Measurements from ENCODE around the gene UNC13C.
A peak's percentile ranks its signal among the peaks of the same experiment; 100 is the strongest.
"Not testable (repeated sequence)": the region's sequence is repeated elsewhere in the genome, so short reads cannot be mapped to it uniquely, and the experiment has no call there.

Gene UNC13C

GRCh38 chr15:53978253-53978906 lies at the start of gene UNC13C:
UNC13C (plus strand) TSS chr15:53978441; CDS start chr15:54012904, 34,463 bp downstream.
- DNase-seq = no peak

DNA sequence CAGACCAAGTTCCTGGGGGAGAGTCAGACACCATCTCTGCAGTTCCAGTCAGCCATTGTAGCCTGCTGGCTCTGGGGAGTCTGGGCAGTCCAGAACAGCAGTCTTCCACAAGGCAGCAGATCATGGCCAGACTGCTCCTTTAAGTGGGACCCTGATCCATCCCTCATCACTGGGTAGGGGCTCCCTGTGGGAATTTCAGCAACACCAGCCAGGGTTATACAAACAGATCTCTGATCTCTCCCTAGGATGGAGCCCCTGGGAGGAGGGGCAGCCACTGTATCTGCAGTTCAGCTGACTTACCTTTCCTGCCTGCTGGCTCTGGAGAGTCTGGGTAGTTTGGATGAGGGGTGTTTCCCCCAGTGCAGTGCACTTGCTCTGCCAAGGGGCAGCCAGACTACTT lies 42.1 kb upstream of the UNC13C start:
- no peak for DNase-seq

- not testable (repeated sequence) for DNase-seq
Observed at GRCh38 chr15:53937632-53938031, 40.6 kb upstream of the UNC13C start.

GRCh38 chr15:53950572-53950971 lies 27.7 kb upstream of the UNC13C start:
- no peak for DNase-seq

DNA sequence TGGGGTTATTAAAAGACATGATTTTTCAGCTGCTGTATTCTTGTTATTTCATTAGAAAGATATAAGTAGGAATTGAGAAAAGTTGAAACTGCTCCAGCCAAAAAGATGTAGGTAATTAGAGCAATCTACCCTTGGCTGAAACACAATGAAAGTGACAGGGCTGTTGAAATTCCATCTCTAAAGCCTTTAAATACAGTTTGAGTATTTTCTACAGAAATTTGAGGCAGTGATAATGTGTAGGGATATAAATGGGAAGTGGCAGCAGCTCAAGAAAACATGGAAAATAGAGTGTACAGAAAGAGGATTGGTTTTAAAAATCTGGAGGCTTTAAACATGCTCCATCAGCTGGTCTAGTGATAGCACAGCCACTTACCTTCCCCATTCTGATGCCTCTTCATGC lies 22.8 kb upstream of the UNC13C start:
- DNase-seq = no peak

GRCh38 chr15:53962646-53963561 lies 15.3 kb upstream of the UNC13C start:
- peak; percentile 7 for DNase-seq

- DNase-seq = no peak
Observed at GRCh38 chr15:53963801-53964200, 14.4 kb upstream of the UNC13C start.

- no peak for DNase-seq
Observed at GRCh38 chr15:53974121-53974520, 4.1 kb upstream of the UNC13C start.

- no peak for DNase-seq
Observed at GRCh38 chr15:53974813-53975212, 3.4 kb upstream of the UNC13C start.

DNA sequence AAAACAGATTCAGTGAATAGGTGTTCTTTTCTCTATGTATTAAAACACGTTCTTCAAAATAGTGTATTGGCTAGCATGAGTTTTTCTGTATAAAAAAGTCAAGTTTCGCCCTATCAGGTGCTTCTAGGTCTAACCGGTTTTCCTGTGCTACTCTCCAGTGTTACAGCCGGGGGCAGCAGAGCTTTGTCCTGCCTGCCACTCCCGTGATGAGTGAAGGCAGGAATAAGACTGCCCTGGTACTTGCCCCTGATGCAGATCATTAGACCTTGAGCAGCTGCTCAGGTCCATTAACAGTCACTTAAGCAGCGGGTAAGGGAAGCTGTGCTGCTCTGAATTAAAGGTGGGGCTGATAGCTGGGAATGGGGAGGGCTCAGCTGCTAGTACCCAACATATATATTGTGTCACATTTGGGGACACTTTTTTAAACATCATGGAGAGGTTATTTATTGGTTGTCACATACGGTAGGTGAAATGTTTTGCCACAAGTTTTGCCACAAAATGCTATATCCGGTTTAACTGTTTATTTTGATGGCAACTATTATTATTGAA lies 1.3 kb upstream of the UNC13C start:
- DNase-seq = no peak

GRCh38 chr15:53979051-53979788 lies 979 bp downstream of the UNC13C start:
- no peak for DNase-seq

DNA sequence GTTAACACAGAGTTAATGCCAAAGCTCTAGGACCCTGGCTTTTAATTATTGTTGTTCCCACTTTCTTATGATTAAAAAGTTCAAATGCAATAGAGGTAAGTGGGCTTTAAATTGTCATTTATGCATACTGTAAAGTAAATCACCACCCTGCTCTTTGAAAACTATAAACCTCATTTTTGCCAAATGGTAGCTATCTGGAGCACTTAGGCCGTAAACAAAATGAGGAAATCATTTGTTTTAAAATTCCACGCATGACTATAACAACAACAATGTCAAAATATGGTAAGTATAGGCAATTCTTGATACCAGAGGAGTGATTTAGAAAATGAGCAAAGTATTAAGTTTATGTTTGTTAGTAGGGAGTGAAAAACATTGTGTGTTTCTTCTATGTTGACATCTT lies 1.8 kb downstream of the UNC13C start:
- no peak for DNase-seq

DNA sequence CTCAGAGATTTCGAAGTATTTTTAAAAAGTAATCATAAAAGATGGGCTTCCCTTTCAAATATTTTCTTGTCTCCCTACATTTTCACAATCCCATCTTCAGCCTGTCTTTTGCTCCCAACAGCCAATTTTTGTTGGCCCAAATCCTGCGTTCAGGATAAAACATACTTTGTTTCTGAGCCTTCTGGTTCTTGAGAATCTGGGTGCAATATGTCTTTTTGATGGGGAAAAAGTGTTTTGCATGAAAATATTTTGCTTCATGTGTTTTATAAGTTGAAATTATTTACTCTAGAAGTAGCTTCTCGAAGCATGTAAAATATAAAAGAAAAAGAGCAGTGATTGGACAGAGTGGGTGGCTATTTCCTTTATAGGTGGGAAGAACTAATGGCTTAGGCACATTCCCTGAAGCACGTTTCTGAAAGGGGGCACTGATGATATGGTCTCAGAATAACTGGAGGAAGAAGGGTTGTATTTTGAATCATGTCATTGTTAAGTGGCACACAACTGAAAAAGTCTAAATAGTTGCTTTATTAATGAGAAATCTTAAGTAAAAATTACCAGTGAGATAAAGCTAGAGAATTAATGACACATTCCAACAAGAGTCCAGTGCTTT lies 3.9 kb downstream of the UNC13C start:
- DNase-seq = no peak

GRCh38 chr15:53982876-53983275 lies 4.6 kb downstream of the UNC13C start:
- DNase-seq = no peak

GRCh38 chr15:53984221-53984620 lies 6.0 kb downstream of the UNC13C start:
- DNase-seq = no peak

GRCh38 chr15:53985562-53985961 lies 7.3 kb downstream of the UNC13C start:
- no peak for DNase-seq

DNA sequence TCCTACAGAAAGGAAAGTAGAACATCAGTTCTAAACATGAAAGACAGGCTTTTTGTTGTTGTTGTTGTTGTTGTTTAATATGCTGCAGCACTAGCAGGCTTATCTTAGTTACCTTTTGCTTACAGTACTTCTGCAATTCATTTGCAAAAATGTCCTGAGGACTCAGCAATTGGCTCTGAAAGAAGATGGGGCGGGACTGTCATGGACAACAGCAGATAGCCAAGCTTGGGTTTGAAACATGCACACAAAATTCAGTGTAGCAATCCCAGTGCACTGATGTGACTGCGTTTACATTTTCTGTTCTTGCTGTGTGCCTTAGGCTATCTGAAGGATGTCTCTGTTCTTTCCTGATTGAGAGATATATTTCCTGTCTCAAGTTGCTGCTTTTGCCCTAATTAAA lies 9.2 kb downstream of the UNC13C start:
- DNase-seq = no peak

DNA sequence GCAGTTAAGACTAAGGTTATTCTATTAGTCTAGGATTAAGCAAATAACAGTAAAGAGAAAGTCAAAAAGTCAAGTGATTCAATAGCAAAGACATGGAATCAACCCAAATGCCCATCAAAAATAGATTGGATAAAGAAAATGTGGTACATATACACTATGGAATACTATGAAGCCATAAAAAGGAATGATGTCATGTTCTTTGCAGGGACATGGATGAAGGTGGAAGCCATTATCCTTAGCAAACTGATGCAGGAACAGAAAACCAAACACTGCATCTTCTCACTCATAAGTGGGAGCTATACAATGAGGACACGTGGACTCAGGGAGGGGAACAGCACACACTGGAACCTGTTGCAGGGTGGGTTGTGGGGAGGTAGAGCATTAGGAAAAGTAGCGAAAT lies 29.0 kb downstream of the UNC13C start:
- no peak for DNase-seq

GRCh38 chr15:54011656-54012055 lies 33.4 kb downstream of the UNC13C start:
- no peak for DNase-seq

- no peak for DNase-seq
Observed at GRCh38 chr15:54014067-54014655, 35.9 kb downstream of the UNC13C start.

GRCh38 chr15:54017251-54017650 lies 39.0 kb downstream of the UNC13C start:
- no peak for DNase-seq

GRCh38 chr15:54017959-54018358 lies 39.7 kb downstream of the UNC13C start:
- no peak for DNase-seq
